Common myeloid progenitor, CD34-positive (primary cell): ENCODE measurements around the gene ELL2.
A peak's percentile ranks its signal among the peaks of the same experiment; 100 is the strongest.

Experiments used
- CTCF ChIA-PET: fragments of 350-600 bp; sonication (Branson Sonifier 250); formaldehyde crosslinking; loops from one replicate; lab custom pipeline; 2021; ENCODE audit warnings: antibody characterized with exemption; lab: Charles Lee
- POLR2A ChIA-PET: fragments of 350-600 bp; sonication (Branson Sonifier 250); formaldehyde crosslinking; loops from one replicate; lab custom pipeline; 2021; ENCODE audit warnings: antibody characterized with exemption; lab: Charles Lee
- DNase-seq, 3 donors: peaks; one replicate each; pipeline versions ENCODE4 v3.0.0 to v3.0.0-alpha.2; 2013
- H3K27ac ChIP-seq, 2 experiments: 1 replicate in 1 of 2; 2 replicates in 1 of 2; pipeline ENCODE4 v1.7.0; 2013; ENCODE audit warnings: inconsistent platforms in 2 of 2, low read length in 2 of 2, mild to moderate bottlenecking in 2 of 2, low read depth in 1 of 2, moderate library complexity in 1 of 2; ENCODE audit not compliant: severe bottlenecking in 2 of 2, insufficient read depth in 1 of 2, poor library complexity in 1 of 2
- H3K27me3 ChIP-seq, 5 experiments: replicated peaks in 2 of 5; 1 replicate in 3 of 5; 2 replicates in 2 of 5; pipeline versions ENCODE4 v1.6.1 to v1.7.0; 2013; ENCODE audit warnings: low read length in 4 of 5, mild to moderate bottlenecking in 2 of 5, moderate library complexity in 2 of 5, inconsistent platforms in 1 of 5; ENCODE audit not compliant: insufficient read depth in 5 of 5, control insufficient read depth in 4 of 5
- H3K36me3 ChIP-seq, 4 experiments: 1 replicate in 2 of 4; 2 replicates in 2 of 4; pipeline versions ENCODE4 v1.6.1 to v1.7.0; 2013; ENCODE audit warnings: low read length in 3 of 4, control low read depth in 1 of 4, mild to moderate bottlenecking in 1 of 4; ENCODE audit not compliant: control insufficient read depth in 4 of 4, insufficient read depth in 4 of 4
- H3K4me1 ChIP-seq, 4 experiments: 1 replicate in 3 of 4; 2 replicates in 1 of 4; pipeline versions ENCODE4 v1.6.1 to v1.7.1; 2013; ENCODE audit warnings: low read length in 3 of 4, mild to moderate bottlenecking in 3 of 4, control low read depth in 1 of 4, inconsistent platforms in 1 of 4, moderate library complexity in 1 of 4; ENCODE audit not compliant: control insufficient read depth in 4 of 4, insufficient read depth in 4 of 4; ENCODE audit errors: control extremely low read depth in 1 of 4
- H3K4me3 ChIP-seq, 7 experiments: 1 replicate in 4 of 7; 2 replicates in 3 of 7; pipeline versions ENCODE4 v1.5.1 to v1.7.0; 2013; ENCODE audit warnings: mild to moderate bottlenecking in 7 of 7, low read length in 6 of 7, moderate library complexity in 6 of 7, inconsistent platforms in 2 of 7, low read depth in 2 of 7, control low read depth in 1 of 7; ENCODE audit not compliant: insufficient read depth in 4 of 7, control insufficient read depth in 1 of 7; ENCODE audit errors: extremely low read depth in 1 of 7
- H3K9me3 ChIP-seq, 5 experiments: 1 replicate in 4 of 5; 2 replicates in 1 of 5; pipeline versions ENCODE4 v1.6.1 to v1.7.1; 2013; ENCODE audit warnings: low read length in 4 of 5, mild to moderate bottlenecking in 2 of 5, inconsistent platforms in 1 of 5, low read depth in 1 of 5, moderate library complexity in 1 of 5; ENCODE audit not compliant: control insufficient read depth in 4 of 5, insufficient read depth in 2 of 5; ENCODE audit errors: control extremely low read depth in 1 of 5
- WGBS: methylation state at CpG from one replicate; pipeline ENCODE4 v1.1.5; 2013; ENCODE audit not compliant: insufficient coverage; 5-methylcytosine and 5-hydroxymethylcytosine counted together

ELL2 gene

GRCh38 chr5:95922798-95923197 is 38.9 kb downstream of the ELL2 start:
- no peak overlapping the region for H3K27ac ChIP-seq
- H3K9me3 ChIP-seq: no peaks in the 10 kb centered on the region
- ChIA-PET POLR2A (no interaction called here), CTCF (interaction anchor here (0.8 to 2.2 kb wide), 2 partner anchors 9 to 32 kb away, joined by 4 to 5 read pairs; no protein-coding TSS in a partner anchor)
- no peaks in the 10 kb centered on the region for H3K36me3 ChIP-seq
- H3K4me1 ChIP-seq: peaks cover 4 to 31% (median 16%) of the 10 kb centered on the region in 4 experiments
- DNase-seq: no peak
- no peaks in the 10 kb centered on the region for H3K27me3 ChIP-seq
- no CpG with 5 or more reads among the region's 3 CpGs for WGBS
- no peak overlapping the region for H3K4me3 ChIP-seq

GRCh38 chr5:95921501-95921900 is 40.1 kb downstream of the ELL2 start:
- DNase-seq: no peak
- no peaks in the 10 kb centered on the region for H3K36me3 ChIP-seq
- no peak overlapping the region for H3K27ac ChIP-seq
- peaks cover 5 to 36% (median 17%) of the 10 kb centered on the region in 4 experiments for H3K4me1 ChIP-seq
- ChIA-PET CTCF (interaction anchor here (0.6 to 2.2 kb wide), 3 partner anchors 29 to 71 kb away, joined by 3 to 5 read pairs (median 3); no protein-coding TSS in a partner anchor), POLR2A (interaction anchor here (0.6 kb wide), 1 partner anchor 126 kb away, joined by 3 read pairs; no protein-coding TSS in a partner anchor)
- no peaks in the 10 kb centered on the region for H3K9me3 ChIP-seq
- H3K4me3 ChIP-seq: no peak overlapping the region
- 92% methylated on average over 2 of the region's 3 CpGs for WGBS
- H3K27me3 ChIP-seq: no peaks in the 10 kb centered on the region

GRCh38 chr5:95920822-95921221 is 40.8 kb downstream of the ELL2 start:
- no peak for DNase-seq
- 100% methylated on average over 1 of the region's 1 CpG for WGBS
- Histone ChIP-seq H3K27me3 (no peaks in the 10 kb centered on the region), H3K4me3 (no peak overlapping the region), H3K4me1 (peaks cover 9 to 38% (median 19%) of the 10 kb centered on the region in 4 experiments), H3K9me3 (no peaks in the 10 kb centered on the region), H3K27ac (no peak overlapping the region), H3K36me3 (no peaks in the 10 kb centered on the region)
- ChIA-PET POLR2A (no interaction called here), CTCF (interaction anchor here (1.2 kb wide), 1 partner anchor 28 kb away, joined by 3 read pairs; no protein-coding TSS in a partner anchor)

- peaks cover 9 to 33% (median 14%) of the 10 kb centered on the region in 4 experiments for H3K4me1 ChIP-seq
- ChIA-PET POLR2A (no interaction called here), CTCF (no interaction called here)
- no peak overlapping the region for H3K4me3 ChIP-seq
- H3K27me3 ChIP-seq: no peaks in the 10 kb centered on the region
- H3K9me3 ChIP-seq: no peaks in the 10 kb centered on the region
- no CpG with 5 or more reads among the region's 2 CpGs for WGBS
- DNase-seq: peak in 2 of 3 donors; percentile 9 to 13
- H3K27ac ChIP-seq: no peak overlapping the region
- H3K36me3 ChIP-seq: no peaks in the 10 kb centered on the region
Observed at GRCh38 chr5:95919658-95920057, 42.0 kb downstream of the ELL2 start.

- CTCF ChIA-PET: interaction anchor here (1.2 to 2.0 kb wide), 2 partner anchors 10 to 426 kb away, joined by 3 to 5 read pairs; no protein-coding TSS in a partner anchor
Observed at GRCh38 chr5:95918421-95919006, 43.1 kb downstream of the ELL2 start.

GRCh38 chr5:95917207-95917606 is 44.4 kb downstream of the ELL2 start:
- DNase-seq: no peak
- CTCF ChIA-PET: interaction anchor here (1.2 to 2.0 kb wide), 2 partner anchors 11 to 428 kb away, joined by 3 to 5 read pairs; no protein-coding TSS in a partner anchor
- H3K4me1 ChIP-seq: peaks cover 0 to 18% (median 7%) of the 10 kb centered on the region in 4 experiments
- peaks cover 0 to 5% (median 0%) of the 10 kb centered on the region in 4 experiments for H3K36me3 ChIP-seq
- H3K27me3 ChIP-seq: no peaks in the 10 kb centered on the region
- H3K9me3 ChIP-seq: no peaks in the 10 kb centered on the region
- no peak overlapping the region for H3K27ac ChIP-seq
- H3K4me3 ChIP-seq: no peak overlapping the region
- POLR2A ChIA-PET: no interaction called here

More at GRCh38 chr5:95918421-95919006, 43.1 kb downstream of the ELL2 start:
- Histone ChIP-seq H3K36me3 (peaks cover 0 to 3% (median 0%) of the 10 kb centered on the region in 4 experiments), H3K27ac (no peak overlapping the region), H3K4me1 (peaks cover 0 to 22% (median 7%) of the 10 kb centered on the region in 4 experiments), H3K9me3 (no peaks in the 10 kb centered on the region), H3K27me3 (no peaks in the 10 kb centered on the region), H3K4me3 (no peak overlapping the region)
- 100% methylated on average over 1 of the region's 3 CpGs for WGBS
- POLR2A ChIA-PET: interaction anchor here (0.7 kb wide), 1 partner anchor 416 kb away, joined by 7 read pairs; no protein-coding TSS in a partner anchor
- DNase-seq: no peak

GRCh38 chr5:95916687-95917085 is 45.0 kb downstream of the ELL2 start:
- Histone ChIP-seq H3K4me3 (no peak overlapping the region), H3K4me1 (peaks cover 0 to 18% (median 7%) of the 10 kb centered on the region in 4 experiments), H3K36me3 (peaks cover 0 to 5% (median 0%) of the 10 kb centered on the region in 4 experiments), H3K27ac (no peak overlapping the region), H3K27me3 (no peaks in the 10 kb centered on the region), H3K9me3 (no peaks in the 10 kb centered on the region)
- no peak for DNase-seq
- ChIA-PET CTCF (interaction anchor here (0.9 to 2.0 kb wide), 2 partner anchors 8 to 12 kb away, joined by 3 to 5 read pairs; no protein-coding TSS in a partner anchor), POLR2A (no interaction called here)
- WGBS: 100% methylated on average over 2 of the region's 4 CpGs
